Panc1 (cell line): ENCODE data around the gene MAPK4. TPM values are rescaled to one million over a fixed set of nuclear protein-coding genes. Genes with fewer than 3 reads are reported as not detected.

Source experiments
- ATAC-seq: fragments of 200-7000 bp; cut with Tn5 transposase; 2 replicates; pipeline ENCODE4 v1.9.1; 2020; ENCODE audit warnings: mild to moderate bottlenecking, moderate library complexity
- BruUV-seq: library from RNA; stranded (reverse); fragments of 400-500 nt; replicated peaks from 2 replicates; lab custom pipeline; 2021; lab: Mats Ljungman, UMichigan
- CTCF ChIA-PET: fragments of 300-600 bp; sonication (Branson Sonifier 250); formaldehyde crosslinking; loops from one replicate; lab custom pipeline; 2022; ENCODE audit warnings: antibody characterized with exemption; lab: Charles Lee
- POLR2A ChIA-PET: fragments of 300-600 bp; sonication (Branson Sonifier 250); formaldehyde crosslinking; loops from one replicate; lab custom pipeline; 2022; ENCODE audit warnings: antibody characterized with exemption; lab: Charles Lee
- DNase-seq: peaks from one replicate; pipeline ENCODE4 v3.0.0-alpha.2; 2010; ENCODE audit warnings: low read depth, low spot score
- H3K27ac ChIP-seq: 2 replicates; pipeline ENCODE4 v1.5.1; 2011; ENCODE audit warnings: mild to moderate bottlenecking, low read length, inconsistent platforms
- H3K27me3 ChIP-seq: fragments of 200-500 bp; sonication (Bioruptor generic); 2 replicates; pipeline ENCODE4 v1.6.0; 2014; ENCODE audit warnings: low read length, inconsistent platforms; ENCODE audit not compliant: control insufficient read depth, insufficient read depth
- H3K36me3 ChIP-seq: fragments of 200-500 bp; sonication (Bioruptor generic); 2 replicates; pipeline ENCODE4 v1.5.1; 2014; ENCODE audit warnings: inconsistent platforms, mild to moderate bottlenecking, low read length, moderate library complexity; ENCODE audit not compliant: control insufficient read depth, insufficient read depth
- H3K4me1 ChIP-seq: 2 replicates; pipeline ENCODE4 v1.5.1; 2011; ENCODE audit warnings: inconsistent platforms, mild to moderate bottlenecking, low read length, moderate library complexity; ENCODE audit not compliant: control insufficient read depth, insufficient read depth
- H3K4me3 ChIP-seq, 2 experiments: 2 replicates each; pipeline ENCODE4 v1.5.1; 2011 to 2012; ENCODE audit warnings: low read depth in 2 of 2, low read length in 2 of 2, mild to moderate bottlenecking in 2 of 2, inconsistent platforms in 1 of 2, moderate library complexity in 1 of 2
- H3K9me3 ChIP-seq: fragments of 200-500 bp; sonication (Bioruptor generic); 2 replicates; pipeline ENCODE4 v1.5.1; 2014; ENCODE audit warnings: low read depth, mild to moderate bottlenecking, inconsistent platforms, low read length, moderate library complexity; ENCODE audit not compliant: control insufficient read depth, insufficient read depth
- POLR2AphosphoS5 ChIP-seq: IDR thresholded peaks from 2 replicates; pipeline ENCODE4 v1.6.1; 2012; ENCODE audit warnings: mild to moderate bottlenecking, low read depth, low read length, moderate library complexity
- REST ChIP-seq, 2 experiments: IDR thresholded peaks; 2 replicates each; pipeline ENCODE4 v1.6.1; 2011 to 2012; ENCODE audit warnings: low read depth in 2 of 2, control low read depth in 1 of 2, low read length in 1 of 2, mild to moderate bottlenecking in 1 of 2, moderate library complexity in 1 of 2; ENCODE audit not compliant: insufficient read depth in 1 of 2
- SIN3A ChIP-seq: IDR thresholded peaks from 2 replicates; pipeline ENCODE4 v1.6.1; 2012; ENCODE audit warnings: low read depth, mild to moderate bottlenecking, low read length, moderate library complexity, borderline replicate concordance; ENCODE audit not compliant: insufficient read depth
- TCF7L2 ChIP-seq: IDR thresholded peaks from 2 replicates; pipeline ENCODE4 v1.6.1; 2011; ENCODE audit warnings: mild to moderate bottlenecking, low read depth, low read length, inconsistent platforms
- in situ Hi-C: cut with HindIII; loops from 2 replicates; pipeline ENCODE4 v1.10.0; 2016; ENCODE audit warnings: low sequenced_read_pairs, low pct_unique_long_range_greater_than_20kb
- intact Hi-C: fragments of 100-400 bp; cut with micrococcal nuclease; formaldehyde crosslinking; loops from one replicate; pipeline ENCODE4 v1.10.0; 2022; ENCODE audit not compliant: unreplicated experiment
- total RNA-seq: library from RNA; stranded (reverse); gene quantifications from one replicate; pipeline ENCODE4 v1.2.1, GENCODE V29; 2021; ENCODE audit not compliant: unreplicated experiment
- TF ChIP-seq, protein P1 (sequence below): fragments of 450-650 bp; IDR thresholded peaks from 2 replicates; pipeline ENCODE4 v1.5.1; 2017; ENCODE audit warnings: mild to moderate bottlenecking

The MAPK4 gene
- total RNA-seq, 1 experiment from 2014 or later, result not detected

DNA sequence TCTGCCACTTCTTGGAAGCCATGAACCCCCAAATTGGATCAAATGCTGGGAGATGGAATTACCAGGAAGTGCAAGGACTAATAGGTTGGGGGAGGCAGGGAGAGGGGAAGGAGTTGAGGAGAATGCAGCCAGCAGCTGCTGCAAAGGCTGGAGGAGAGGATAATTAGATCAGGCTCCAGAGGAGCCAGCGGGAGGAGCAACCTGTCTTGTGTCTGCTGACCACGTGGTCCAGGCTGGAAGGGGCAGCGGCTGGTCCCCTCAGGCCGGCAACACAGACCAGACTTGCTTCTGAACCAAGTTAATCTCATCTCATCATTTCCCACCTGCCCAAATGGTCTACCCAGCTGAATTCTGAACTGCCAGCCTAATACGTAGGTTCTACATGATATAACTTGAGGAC, 191.6 kb downstream of the MAPK4 start:
- CTCF ChIA-PET, result interaction anchor here (0.6 kb wide), 1 partner anchor 62 kb away, joined by 3 read pairs; no protein-coding TSS in a partner anchor
- H3K4me1 ChIP-seq, result no peaks in the 10 kb centered on the region
- ATAC-seq, result no peak

DNA sequence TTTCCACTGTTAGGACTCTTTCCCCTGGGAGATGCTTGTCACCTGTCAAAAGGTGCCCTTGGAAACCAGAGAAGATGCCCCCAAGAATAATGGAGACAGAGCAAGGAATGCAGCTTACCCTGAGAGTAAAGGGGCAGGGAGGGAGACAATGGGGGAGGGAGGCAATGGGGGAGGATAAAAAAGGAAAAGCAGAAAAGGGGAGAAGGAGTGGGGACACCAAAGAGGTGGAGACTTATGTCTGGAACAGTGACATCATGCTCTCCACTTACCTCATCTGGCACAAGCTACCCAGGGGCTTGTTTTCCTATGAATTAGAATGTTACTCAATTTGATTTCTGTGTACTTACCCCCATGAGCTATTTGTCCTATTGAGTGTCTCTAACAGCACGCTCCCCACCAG, 192.1 kb downstream of the MAPK4 start:
- Histone ChIP-seq H3K4me1 (no peaks in the 10 kb centered on the region), H3K4me3 (no peak overlapping the region), H3K27ac (no peak overlapping the region), H3K36me3 (no peaks in the 10 kb centered on the region), H3K27me3 (no peaks in the 10 kb centered on the region; the same call in 1 of the 2 replicates), H3K9me3 (no peaks in the 10 kb centered on the region)
- DNase-seq, result no peak
- TF ChIP-seq SIN3A (no peak), TCF7L2 (no peak), POLR2AphosphoS5 (no peak), REST (IDR thresholded peaks at IDR 0.05; ENCODE audit: insufficient read depth in 1 of 2, low read depth in 2 of 2, low read length in 1 of 2) (no peak)
- TF ChIP-seq, protein P1, sequence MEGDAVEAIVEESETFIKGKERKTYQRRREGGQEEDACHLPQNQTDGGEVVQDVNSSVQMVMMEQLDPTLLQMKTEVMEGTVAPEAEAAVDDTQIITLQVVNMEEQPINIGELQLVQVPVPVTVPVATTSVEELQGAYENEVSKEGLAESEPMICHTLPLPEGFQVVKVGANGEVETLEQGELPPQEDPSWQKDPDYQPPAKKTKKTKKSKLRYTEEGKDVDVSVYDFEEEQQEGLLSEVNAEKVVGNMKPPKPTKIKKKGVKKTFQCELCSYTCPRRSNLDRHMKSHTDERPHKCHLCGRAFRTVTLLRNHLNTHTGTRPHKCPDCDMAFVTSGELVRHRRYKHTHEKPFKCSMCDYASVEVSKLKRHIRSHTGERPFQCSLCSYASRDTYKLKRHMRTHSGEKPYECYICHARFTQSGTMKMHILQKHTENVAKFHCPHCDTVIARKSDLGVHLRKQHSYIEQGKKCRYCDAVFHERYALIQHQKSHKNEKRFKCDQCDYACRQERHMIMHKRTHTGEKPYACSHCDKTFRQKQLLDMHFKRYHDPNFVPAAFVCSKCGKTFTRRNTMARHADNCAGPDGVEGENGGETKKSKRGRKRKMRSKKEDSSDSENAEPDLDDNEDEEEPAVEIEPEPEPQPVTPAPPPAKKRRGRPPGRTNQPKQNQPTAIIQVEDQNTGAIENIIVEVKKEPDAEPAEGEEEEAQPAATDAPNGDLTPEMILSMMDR, result no peak
- intact Hi-C loops, result no loop called here
- no peak for ATAC-seq
- ChIA-PET CTCF (interaction anchor here (0.6 kb wide), 1 partner anchor 62 kb away, joined by 3 read pairs; no protein-coding TSS in a partner anchor), POLR2A (no interaction called here)
- in situ Hi-C loops, result no loop called here
- BruUV-seq, result no TSS peak

More for the DNA sequence above, 191.6 kb downstream of the MAPK4 start:
- no peak overlapping the region for H3K27ac ChIP-seq
- in situ Hi-C loops, result no loop called here
- intact Hi-C loops, result no loop called here
- DNase-seq, result no peak
- H3K9me3 ChIP-seq, result no peaks in the 10 kb centered on the region
- TF ChIP-seq, protein P1, result no peak
- TF ChIP-seq POLR2AphosphoS5, result no peak
- TF ChIP-seq REST (IDR thresholded peaks at IDR 0.05; ENCODE audit: insufficient read depth in 1 of 2, low read depth in 2 of 2, low read length in 1 of 2), result no peak
- no peak overlapping the region for H3K4me3 ChIP-seq
- no peaks in the 10 kb centered on the region; the same call in 1 of the 2 replicates for H3K27me3 ChIP-seq
- BruUV-seq, result no TSS peak
- POLR2A ChIA-PET, result no interaction called here
- no peaks in the 10 kb centered on the region for H3K36me3 ChIP-seq
